Esophagus muscularis mucosa (tissue), 4 donors: Measurements from ENCODE around the gene DDX55. TPM values are rescaled to one million over a fixed set of nuclear protein-coding genes. Genes with fewer than 3 reads are reported as not detected.

ENCODE experiments used
- DNase-seq: peaks from one replicate; pipeline ENCODE4 v3.0.0-alpha.2; 2017; ENCODE audit errors: extremely low spot score
- H3K27ac ChIP-seq, 4 donors: fragments of 200-600 bp; sonication (generic); replicated peaks in 1 of 4; 1 replicate in 3 of 4; 2 replicates in 1 of 4; pipeline ENCODE4 v1.5.1; 2016 to 2019; ENCODE audit warnings: mild to moderate bottlenecking in 1 of 4
- H3K27me3 ChIP-seq, 4 donors: fragments of 200-600 bp; sonication (generic); one replicate each; pipeline versions ENCODE4 v1.5.1 to v1.6.0; 2016 to 2019
- H3K36me3 ChIP-seq, 4 donors: fragments of 200-600 bp; sonication (generic); one replicate each; pipeline ENCODE4 v1.5.1; 2016 to 2019
- H3K4me1 ChIP-seq, 4 donors: fragments of 200-600 bp; sonication (generic); one replicate each; pipeline ENCODE4 v1.5.1; 2016 to 2019
- H3K4me3 ChIP-seq, 4 donors: fragments of 200-600 bp; sonication (generic); 1 replicate in 2 of 4; 2 replicates in 2 of 4; pipeline ENCODE4 v1.5.1; 2016 to 2019; ENCODE audit warnings: mild to moderate bottlenecking in 4 of 4, moderate library complexity in 1 of 4
- H3K9me3 ChIP-seq, 4 donors: fragments of 200-600 bp; sonication (generic); 1 replicate in 3 of 4; 2 replicates in 1 of 4; pipeline ENCODE4 v1.5.1; 2016 to 2019
- EP300 ChIP-seq: sonication (generic); formaldehyde crosslinking; IDR thresholded peaks from one replicate; pipeline ENCODE4 v1.6.1; 2017; ENCODE audit warnings: antibody characterized with exemption
- POLR2A ChIP-seq: fragments of 450-650 bp; IDR thresholded peaks from one replicate; pipeline ENCODE4 v1.6.1; 2017; ENCODE audit warnings: antibody characterized with exemption, moderate library complexity, mild to moderate bottlenecking, low read depth
- POLR2AphosphoS5 ChIP-seq, 2 donors: sonication (generic); formaldehyde crosslinking; IDR thresholded peaks; one replicate each; pipeline ENCODE4 v1.6.1; 2017; ENCODE audit warnings: antibody characterized with exemption in 2 of 2
- WGBS: methylation state at CpG from one replicate; pipeline ENCODE4 v1.1.5; 2018; 5-methylcytosine and 5-hydroxymethylcytosine counted together
- intact Hi-C: fragments of 100-400 bp; cut with DNase I; formaldehyde crosslinking; loops from one replicate; pipeline ENCODE4 v1.15.1; 2023
- total RNA-seq, 4 donors: library from RNA; depleted of rRNA; stranded (reverse); fragments of >200 nt; gene quantifications; one replicate each; pipeline versions ENCODE4 v1.1.0 to v1.2.1, GENCODE V29; 2016
- TF ChIP-seq, protein P1 (sequence below), 3 experiments: fragments of 200-600 bp in 2 of 3; fragments of 450-650 bp in 1 of 3; sonication (generic) in 2 of 3; IDR thresholded peaks; one replicate each; pipeline ENCODE4 v1.5.1; 2017 to 2019; ENCODE audit warnings: antibody characterized with exemption in 3 of 3, mild to moderate bottlenecking in 2 of 3, moderate library complexity in 1 of 3

DDX55 gene
- total RNA-seq, 4 donors from 2014 or later = 12.1 to 16.1 (median 12.6) TPM

- Histone ChIP-seq H3K4me1 (no peaks in the 10 kb centered on the region), H3K4me3 (no peak overlapping the region), H3K27me3 (no peaks in the 10 kb centered on the region), H3K9me3 (no peaks in the 10 kb centered on the region), H3K36me3 (peaks cover 40 to 86% (median 73%) of the 10 kb centered on the region in 4 donors), H3K27ac (no peak overlapping the region)
- no peak for DNase-seq
- 94% methylated on average over 3 of the region's 3 CpGs for WGBS
- intact Hi-C loops = no loop called here
- no peak for TF ChIP-seq POLR2AphosphoS5 (IDR thresholded peaks at IDR 0.05)
These were observed 43.5 kb downstream of the DDX55 start for GRCh38 chr12:123645380-123645779.

- WGBS = 87% methylated on average over 5 of the region's 5 CpGs
- TF ChIP-seq, protein P1, sequence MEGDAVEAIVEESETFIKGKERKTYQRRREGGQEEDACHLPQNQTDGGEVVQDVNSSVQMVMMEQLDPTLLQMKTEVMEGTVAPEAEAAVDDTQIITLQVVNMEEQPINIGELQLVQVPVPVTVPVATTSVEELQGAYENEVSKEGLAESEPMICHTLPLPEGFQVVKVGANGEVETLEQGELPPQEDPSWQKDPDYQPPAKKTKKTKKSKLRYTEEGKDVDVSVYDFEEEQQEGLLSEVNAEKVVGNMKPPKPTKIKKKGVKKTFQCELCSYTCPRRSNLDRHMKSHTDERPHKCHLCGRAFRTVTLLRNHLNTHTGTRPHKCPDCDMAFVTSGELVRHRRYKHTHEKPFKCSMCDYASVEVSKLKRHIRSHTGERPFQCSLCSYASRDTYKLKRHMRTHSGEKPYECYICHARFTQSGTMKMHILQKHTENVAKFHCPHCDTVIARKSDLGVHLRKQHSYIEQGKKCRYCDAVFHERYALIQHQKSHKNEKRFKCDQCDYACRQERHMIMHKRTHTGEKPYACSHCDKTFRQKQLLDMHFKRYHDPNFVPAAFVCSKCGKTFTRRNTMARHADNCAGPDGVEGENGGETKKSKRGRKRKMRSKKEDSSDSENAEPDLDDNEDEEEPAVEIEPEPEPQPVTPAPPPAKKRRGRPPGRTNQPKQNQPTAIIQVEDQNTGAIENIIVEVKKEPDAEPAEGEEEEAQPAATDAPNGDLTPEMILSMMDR (IDR thresholded peaks at IDR 0.05) = no peak
- TF ChIP-seq EP300 = no peak
- TF ChIP-seq POLR2A = no peak
- no peak for TF ChIP-seq POLR2AphosphoS5 (IDR thresholded peaks at IDR 0.05)
- Histone ChIP-seq H3K27ac (no peak overlapping the region), H3K27me3 (no peaks in the 10 kb centered on the region), H3K4me3 (no peak overlapping the region), H3K36me3 (peaks cover 40 to 89% (median 71%) of the 10 kb centered on the region in 4 donors), H3K4me1 (no peaks in the 10 kb centered on the region), H3K9me3 (no peaks in the 10 kb centered on the region)
- no peak for DNase-seq
- intact Hi-C loops = no loop called here
These were observed 44.0 kb downstream of the DDX55 start for GRCh38 chr12:123645878-123646277.

DNA sequence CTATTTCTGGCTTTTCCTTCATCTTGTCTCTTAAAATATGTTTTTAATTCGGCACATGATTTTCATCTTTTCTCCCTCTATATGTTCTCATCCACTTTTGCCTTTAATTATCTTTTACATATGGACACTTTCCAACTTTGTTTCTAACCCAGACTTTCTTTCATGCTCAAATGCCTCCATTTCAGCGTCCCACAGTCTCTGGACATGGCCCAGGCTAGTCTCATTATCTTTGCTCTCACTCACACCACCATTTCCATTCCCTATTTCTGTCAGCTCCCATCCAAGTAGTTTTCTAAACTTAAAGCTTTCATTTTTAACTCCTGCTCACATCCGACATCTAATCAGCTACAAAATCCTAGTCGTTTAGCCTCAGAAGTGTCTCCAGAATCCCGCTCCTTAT lies 46.5 kb downstream of the DDX55 start:
- Histone ChIP-seq H3K4me3 (no peak overlapping the region), H3K27ac (no peak overlapping the region), H3K27me3 (no peaks in the 10 kb centered on the region), H3K36me3 (peaks cover 41 to 91% (median 78%) of the 10 kb centered on the region in 4 donors), H3K4me1 (no peaks in the 10 kb centered on the region), H3K9me3 (no peaks in the 10 kb centered on the region)
- TF ChIP-seq, protein P1 (IDR thresholded peaks at IDR 0.05) = no peak
- WGBS = 92% methylated on average over 5 of the region's 5 CpGs
- intact Hi-C loops = no loop called here
- no peak for DNase-seq

DNA sequence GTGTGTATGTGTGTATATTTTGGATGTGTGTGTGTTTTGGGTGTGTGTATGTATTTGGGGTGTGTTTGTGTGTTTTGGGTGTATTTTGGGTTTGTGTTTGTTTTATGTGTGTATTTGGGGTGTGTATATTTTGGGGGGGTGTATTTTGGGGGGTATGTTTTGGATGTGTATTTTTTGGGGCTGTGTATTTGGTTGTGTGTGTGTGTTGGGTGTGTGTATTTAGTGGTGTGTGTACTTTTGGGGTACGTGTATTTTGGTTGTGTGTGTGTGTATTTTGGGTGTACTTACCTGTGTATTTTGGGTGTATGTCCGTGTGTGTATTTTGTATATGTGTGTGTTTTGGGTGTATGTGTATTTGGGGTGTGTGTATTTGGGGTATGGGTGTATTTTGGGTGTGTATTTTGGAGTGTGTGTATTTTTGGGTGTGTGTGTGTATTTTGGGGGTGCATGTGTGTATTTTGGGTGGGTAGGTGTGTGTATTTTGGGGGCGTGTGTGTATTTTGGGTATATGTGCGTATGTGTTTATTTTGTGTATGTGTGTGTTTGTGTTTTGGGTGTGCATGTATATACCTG lies 52.3 kb downstream of the DDX55 start:
- no peak overlapping the region for H3K27ac ChIP-seq
- H3K27me3 ChIP-seq = no peaks in the 10 kb centered on the region
- intact Hi-C loops = no loop called here
- TF ChIP-seq POLR2A (no peak), POLR2AphosphoS5 (IDR thresholded peaks at IDR 0.05) (no peak), EP300 (no peak)
- TF ChIP-seq, protein P1 (IDR thresholded peaks at IDR 0.05) = no peak
- no peak overlapping the region for H3K4me3 ChIP-seq
- no peaks in the 10 kb centered on the region for H3K4me1 ChIP-seq
- DNase-seq = no peak
- peaks cover 32 to 92% (median 68%) of the 10 kb centered on the region in 4 donors for H3K36me3 ChIP-seq
- H3K9me3 ChIP-seq = no peaks in the 10 kb centered on the region
- 93% methylated on average over 4 of the region's 4 CpGs for WGBS

- no peak for TF ChIP-seq EP300
- TF ChIP-seq, protein P1 (IDR thresholded peaks at IDR 0.05) = no peak
- TF ChIP-seq POLR2AphosphoS5 (IDR thresholded peaks at IDR 0.05) = no peak
- TF ChIP-seq POLR2A = no peak
- 75% methylated on average over 5 of the region's 5 CpGs for WGBS
- H3K27me3 ChIP-seq = no peaks in the 10 kb centered on the region
- no peak for DNase-seq
- no peaks in the 10 kb centered on the region for H3K9me3 ChIP-seq
- H3K27ac ChIP-seq = no peak overlapping the region
- intact Hi-C loops = no loop called here
- no peak overlapping the region for H3K4me3 ChIP-seq
- no peaks in the 10 kb centered on the region for H3K4me1 ChIP-seq
- H3K36me3 ChIP-seq = peaks cover 35 to 92% (median 67%) of the 10 kb centered on the region in 4 donors
These were observed 53.5 kb downstream of the DDX55 start for GRCh38 chr12:123655420-123655819.
